ENCODE measurements around the gene SLC25A43. TPM values are rescaled to one million over a fixed set of nuclear protein-coding genes. Genes with fewer than 3 reads are reported as not detected.

The SLC25A43 gene
- total and polyA plus RNA-seq, 4 donors: 3.6 to 18.7 (median 13.6) TPM

DNA sequence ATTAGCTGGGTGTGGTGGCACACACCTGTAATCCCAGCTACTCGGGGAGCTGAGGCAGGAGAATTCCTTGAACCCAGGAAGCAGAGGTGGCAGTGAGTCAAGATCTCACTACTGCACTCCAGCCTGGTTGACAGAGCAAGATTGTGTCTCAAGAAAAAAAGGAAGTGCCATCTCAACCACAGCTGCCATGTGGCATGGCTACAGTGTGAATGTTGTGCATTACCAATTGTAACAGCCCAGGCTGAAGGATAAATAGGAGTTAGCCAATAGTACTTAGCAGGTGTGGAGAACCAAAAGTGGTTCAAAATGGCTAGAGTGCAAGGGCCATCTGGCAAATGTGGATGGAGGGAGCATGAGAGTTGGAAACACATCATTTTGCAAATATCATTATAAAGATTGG lies 98.0 kb downstream of the SLC25A43 start:
- 50% methylated on average over 1 of the region's 1 CpG for WGBS, 2 donors
- DNase-seq: no peak
- TF ChIP-seq CTCF (IDR thresholded peaks at IDR 0.05; ENCODE audit: control extremely low read depth, extremely low read depth): no peak
- Histone ChIP-seq H3K36me3 (ENCODE audit: control insufficient read depth in 4 of 4, insufficient read depth in 4 of 4, low read length in 4 of 4) (no peaks in the 10 kb centered on the region), H3K9ac (ENCODE audit: insufficient read depth in 1 of 2, low read length in 2 of 2) (no peak overlapping the region), H3K27me3 (ENCODE audit: control insufficient read depth in 3 of 3, insufficient read depth in 3 of 3, low read length in 2 of 3) (no peaks in the 10 kb centered on the region), H3K4me3 (no peak overlapping the region), H3K4me1 (ENCODE audit: control insufficient read depth in 5 of 5, insufficient read depth in 5 of 5, low read length in 5 of 5) (peaks cover 0 to 3% (median 0%) of the 10 kb centered on the region in 5 donors), H3K27ac (ENCODE audit: low read depth in 1 of 2, low read length in 1 of 2) (no peak overlapping the region), H3K9me3 (ENCODE audit: control insufficient read depth in 4 of 4, insufficient read depth in 3 of 4, low read length in 3 of 4) (no peaks in the 10 kb centered on the region)
- no peak for ATAC-seq (ENCODE audit: insufficient read depth, low FRiP score)

GRCh38 chrX:119500061-119500800 lies 101.1 kb downstream of the SLC25A43 start:
- H3K27ac ChIP-seq (ENCODE audit: low read depth in 1 of 2, low read length in 1 of 2): peak overlapping the region in 1 of 2 donors; percentile 73
- TF ChIP-seq CTCF (IDR thresholded peaks at IDR 0.05; ENCODE audit: control extremely low read depth, extremely low read depth): no peak
- 78 to 94% methylated on average over 13 of the region's 13 CpGs for WGBS, 2 donors
- H3K4me3 ChIP-seq: no peak overlapping the region
- DNase-seq (no peak), ATAC-seq (ENCODE audit: insufficient read depth, low FRiP score) (no peak)
- no peaks in the 10 kb centered on the region for H3K9me3 ChIP-seq (ENCODE audit: control insufficient read depth in 4 of 4, insufficient read depth in 3 of 4, low read length in 3 of 4)
- no peaks in the 10 kb centered on the region for H3K27me3 ChIP-seq (ENCODE audit: control insufficient read depth in 3 of 3, insufficient read depth in 3 of 3, low read length in 2 of 3)
- peaks cover 0 to 5% (median 0%) of the 10 kb centered on the region in 5 donors for H3K4me1 ChIP-seq (ENCODE audit: control insufficient read depth in 5 of 5, insufficient read depth in 5 of 5, low read length in 5 of 5)
- H3K36me3 ChIP-seq (ENCODE audit: control insufficient read depth in 4 of 4, insufficient read depth in 4 of 4, low read length in 4 of 4): no peaks in the 10 kb centered on the region
- no peak overlapping the region for H3K9ac ChIP-seq (ENCODE audit: insufficient read depth in 1 of 2, low read length in 2 of 2)

DNA sequence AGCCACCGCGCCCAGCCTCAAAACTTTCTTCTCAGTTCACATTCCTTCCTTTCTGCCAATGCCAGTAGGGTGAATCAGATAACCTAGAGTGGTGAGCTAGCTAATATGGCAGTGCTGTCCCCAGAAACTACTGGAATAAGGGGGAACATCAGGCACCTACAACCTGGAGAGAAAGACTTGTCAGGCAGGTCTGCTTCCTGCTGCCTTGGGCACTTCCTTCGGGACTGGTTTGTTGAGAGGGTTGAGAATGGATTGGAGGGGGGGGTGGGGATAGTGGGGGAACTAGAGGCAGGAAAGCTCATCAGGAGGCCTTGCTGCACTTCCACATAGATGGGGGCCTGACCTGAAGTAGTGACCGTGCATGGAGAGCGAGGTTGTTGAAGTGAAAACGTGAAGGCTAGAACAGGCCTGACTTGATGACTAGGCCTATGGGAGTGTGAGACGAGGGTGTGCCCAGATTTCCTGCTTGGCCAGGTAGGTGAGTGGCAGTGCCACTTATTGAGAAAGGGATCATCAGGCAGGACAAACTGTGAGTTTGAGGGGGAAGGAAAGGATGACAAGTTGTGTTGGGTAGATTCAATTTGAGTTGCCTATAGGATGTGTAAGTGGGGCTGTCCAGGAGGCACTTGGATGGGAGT lies 102.5 kb downstream of the SLC25A43 start:
- Histone ChIP-seq H3K9me3 (ENCODE audit: control insufficient read depth in 4 of 4, insufficient read depth in 3 of 4, low read length in 3 of 4) (no peaks in the 10 kb centered on the region), H3K4me3 (no peak overlapping the region), H3K27me3 (ENCODE audit: control insufficient read depth in 3 of 3, insufficient read depth in 3 of 3, low read length in 2 of 3) (no peaks in the 10 kb centered on the region), H3K9ac (ENCODE audit: insufficient read depth in 1 of 2, low read length in 2 of 2) (no peak overlapping the region), H3K36me3 (ENCODE audit: control insufficient read depth in 4 of 4, insufficient read depth in 4 of 4, low read length in 4 of 4) (no peaks in the 10 kb centered on the region), H3K4me1 (ENCODE audit: control insufficient read depth in 5 of 5, insufficient read depth in 5 of 5, low read length in 5 of 5) (peaks cover 0 to 5% (median 0%) of the 10 kb centered on the region in 5 donors), H3K27ac (ENCODE audit: low read depth in 1 of 2, low read length in 1 of 2) (peak overlapping the region in 1 of 2 donors; percentile 21)
- ATAC-seq (ENCODE audit: insufficient read depth, low FRiP score) (no peak), DNase-seq (no peak)
- WGBS, 2 donors: 83 to 87% methylated on average over 7 of the region's 7 CpGs
- TF ChIP-seq CTCF (IDR thresholded peaks at IDR 0.05; ENCODE audit: control extremely low read depth, extremely low read depth): no peak

All from lung (tissue), 12 donors.